Measurements from ENCODE around the gene RBMS1.
A peak's percentile ranks its signal among the peaks of the same experiment; 100 is the strongest.

The RBMS1 gene

GRCh38 chr2:160407393-160408172, 86.0 kb downstream of the RBMS1 start:
- DNase-seq, result peak; percentile 56

GRCh38 chr2:160406591-160407392, 86.8 kb downstream of the RBMS1 start:
- peak; percentile 80 for DNase-seq

- peak; percentile 62 for DNase-seq
Measured at GRCh38 chr2:160405077-160405867, 88.3 kb downstream of the RBMS1 start.

- no peak for DNase-seq
Measured at GRCh38 chr2:160402997-160403979, 90.3 kb downstream of the RBMS1 start.

- DNase-seq, result no peak
Measured at GRCh38 chr2:160402501-160402900, 91.1 kb downstream of the RBMS1 start.

GRCh38 chr2:160401895-160402294, 91.7 kb downstream of the RBMS1 start:
- DNase-seq, result no peak

- no peak for DNase-seq
Measured at GRCh38 chr2:160399880-160400279, 93.7 kb downstream of the RBMS1 start.

- DNase-seq, result no peak
Measured at GRCh38 chr2:160397530-160397865, 96.1 kb downstream of the RBMS1 start.

- peak; percentile 83 for DNase-seq
Measured at GRCh38 chr2:160394153-160394552, 99.5 kb downstream of the RBMS1 start.

GRCh38 chr2:160392201-160392600, 101.4 kb downstream of the RBMS1 start:
- DNase-seq, result no peak

GRCh38 chr2:160390544-160391455, 102.8 kb downstream of the RBMS1 start:
- no peak for DNase-seq

- DNase-seq, result no peak
Measured at GRCh38 chr2:160389875-160390274, 103.7 kb downstream of the RBMS1 start.

GRCh38 chr2:160388464-160389263, 104.9 kb downstream of the RBMS1 start:
- peak; percentile 67 for DNase-seq

- no peak for DNase-seq
Measured at GRCh38 chr2:160387558-160388262, 105.9 kb downstream of the RBMS1 start.

- DNase-seq, result no peak
Measured at GRCh38 chr2:160384791-160385190, 108.8 kb downstream of the RBMS1 start.

- DNase-seq, result no peak
Measured at GRCh38 chr2:160381425-160381951, 112.1 kb downstream of the RBMS1 start.

- no peak for DNase-seq
Measured at GRCh38 chr2:160380611-160381010, 113.0 kb downstream of the RBMS1 start.

GRCh38 chr2:160380000-160380570, 113.5 kb downstream of the RBMS1 start:
- no peak for DNase-seq

- DNase-seq, result no peak
Measured at GRCh38 chr2:160379399-160379798, 114.2 kb downstream of the RBMS1 start.

All from activated CD4-positive, alpha-beta T cell treated with anti-CD3 and anti-CD28 coated beads, Interleukin-2, amount 50 U/mL, for 16 hours (primary cell).